Activated CD4-positive, alpha-beta T cell treated with anti-CD3 and anti-CD28 coated beads, Interleukin-2, amount 50 U/mL, for 48 hours (primary cell): ENCODE results near the gene MYOG.

ENCODE experiments used
- DNase-seq, 2 experiments: peaks; one replicate each; pipeline ENCODE4 v3.0.0-alpha.2; 2020

MYOG gene

GRCh38 chr1:203072002-203072602 is 13.7 kb downstream of the MYOG start:
- no peak for DNase-seq

- DNase-seq, result no peak
These were observed 16.6 kb downstream of the MYOG start for GRCh38 chr1:203069030-203069747.

- no peak for DNase-seq
These were observed 18.8 kb downstream of the MYOG start for GRCh38 chr1:203066965-203067364.

GRCh38 chr1:203065986-203066385 is 19.8 kb downstream of the MYOG start:
- no peak for DNase-seq

GRCh38 chr1:203065191-203065590 is 20.6 kb downstream of the MYOG start:
- no peak for DNase-seq

- no peak for DNase-seq
These were observed 22.5 kb downstream of the MYOG start for GRCh38 chr1:203063287-203063686.

GRCh38 chr1:203060115-203060514 is 25.7 kb downstream of the MYOG start:
- no peak for DNase-seq

- no peak for DNase-seq
These were observed 26.3 kb downstream of the MYOG start for GRCh38 chr1:203059485-203059884.

GRCh38 chr1:203058676-203058935 is 27.2 kb downstream of the MYOG start:
- DNase-seq, result no peak

- no peak for DNase-seq
These were observed 27.7 kb downstream of the MYOG start for GRCh38 chr1:203057911-203058675.

GRCh38 chr1:203056516-203056915 is 29.3 kb downstream of the MYOG start:
- DNase-seq, result no peak

- DNase-seq, result no peak
These were observed 29.8 kb downstream of the MYOG start for GRCh38 chr1:203056012-203056411.

GRCh38 chr1:203055161-203055799 is 30.5 kb downstream of the MYOG start:
- DNase-seq, result no peak

- DNase-seq, result no peak
These were observed 31.2 kb downstream of the MYOG start for GRCh38 chr1:203054642-203055041.

GRCh38 chr1:203054184-203054583 is 31.6 kb downstream of the MYOG start:
- DNase-seq, result no peak

GRCh38 chr1:203052601-203053000 is 33.2 kb downstream of the MYOG start:
- DNase-seq, result no peak

GRCh38 chr1:203051841-203052324 is 33.9 kb downstream of the MYOG start:
- no peak for DNase-seq

- DNase-seq, result no peak
These were observed 35.0 kb downstream of the MYOG start for GRCh38 chr1:203050826-203051225.

GRCh38 chr1:203049576-203050180 is 36.1 kb downstream of the MYOG start:
- no peak for DNase-seq

GRCh38 chr1:203049077-203049476 is 36.7 kb downstream of the MYOG start:
- DNase-seq, result no peak

- DNase-seq, result no peak
These were observed 37.2 kb downstream of the MYOG start for GRCh38 chr1:203048555-203049051.

GRCh38 chr1:203048086-203048485 is 37.7 kb downstream of the MYOG start:
- no peak for DNase-seq
